ENCODE data around the gene FAM47E.

FAM47E gene, protein sequence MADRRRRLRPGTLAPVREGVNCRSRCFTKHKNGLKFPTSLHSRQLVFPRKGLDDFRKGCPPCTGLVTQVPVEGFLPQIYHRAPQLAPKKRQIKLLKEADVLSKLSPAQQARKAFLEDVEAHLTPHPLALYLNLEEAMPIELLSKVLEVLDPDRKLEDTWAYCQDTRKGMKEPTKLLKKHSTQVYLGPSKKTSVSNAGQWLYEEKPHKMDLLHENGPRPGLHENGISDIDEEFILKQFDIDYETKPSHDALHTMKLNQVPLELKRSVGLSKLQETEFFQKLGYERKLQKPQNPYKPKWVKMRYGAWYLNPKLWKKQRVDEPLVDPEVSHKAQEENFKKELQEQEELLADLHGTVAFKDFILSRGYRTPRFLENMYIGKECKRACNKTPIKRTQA

DNA sequence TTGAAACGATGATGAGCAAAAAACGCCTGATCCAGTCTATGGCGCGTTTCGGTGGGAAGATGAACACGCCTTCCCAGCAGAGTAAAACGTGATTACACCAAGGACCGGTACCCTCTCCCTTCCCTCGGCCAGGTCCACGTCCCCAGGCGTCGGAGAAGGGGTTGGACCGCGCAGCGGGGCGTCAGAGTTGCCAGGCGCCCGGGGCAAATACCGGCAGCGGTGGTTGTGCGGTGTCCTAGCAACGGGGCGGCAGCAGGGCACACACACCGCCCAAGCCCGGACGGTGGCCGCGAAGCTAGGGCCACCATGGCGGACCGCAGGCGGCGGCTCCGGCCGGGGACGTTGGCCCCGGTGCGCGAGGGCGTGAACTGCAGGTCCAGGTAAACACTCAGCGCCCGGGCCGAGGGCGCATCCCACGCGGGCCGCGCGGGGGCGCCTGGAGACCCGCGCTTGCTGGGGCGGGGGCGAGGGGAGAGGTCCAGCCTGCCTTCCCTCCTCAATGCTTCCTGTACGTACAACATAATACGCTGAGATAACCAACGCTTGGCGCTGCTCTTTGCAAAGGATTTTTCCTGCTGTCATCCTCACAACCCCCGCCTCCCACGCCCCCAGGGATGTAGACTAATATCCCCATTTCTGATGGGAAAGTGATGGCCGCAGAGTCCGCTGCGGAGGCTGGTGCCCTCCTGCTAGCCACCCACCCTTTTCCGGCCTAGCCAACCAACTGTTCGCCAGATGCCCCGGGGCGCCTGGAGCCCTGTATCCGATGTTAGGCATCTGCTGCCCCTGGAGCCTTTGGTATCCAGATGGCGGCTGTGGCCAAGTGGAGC lies at the start of gene FAM47E:
FAM47E (plus strand) TSS at position 281 of the 830 bp plus-strand sequence; CDS start at position 307, 26 bp downstream.
- no peaks in the 10 kb centered on the region for H3K9me3 Mint-ChIP-seq
- DNase-seq = peak; percentile 41
- no peaks in the 10 kb centered on the region for H3K36me3 Mint-ChIP-seq (ENCODE audit: low read depth)
- H3K27me3 Mint-ChIP-seq = peaks cover 53% of the 10 kb centered on the region
- peak; percentile 80 for ATAC-seq
- peak within 1 kb of the TSS; percentile 76 for H3K4me3 Mint-ChIP-seq
- no peak within 1 kb of the TSS for H3K27ac Mint-ChIP-seq
- H3K4me1 Mint-ChIP-seq = peaks cover 7% of the 10 kb centered on the region

- no peak for ATAC-seq
- no peak for DNase-seq
- no peaks in the 10 kb centered on the region for H3K27me3 Mint-ChIP-seq
- no peaks in the 10 kb centered on the region for H3K9me3 Mint-ChIP-seq
- no peaks in the 10 kb centered on the region for H3K36me3 Mint-ChIP-seq (ENCODE audit: low read depth)
- H3K27ac Mint-ChIP-seq = no peak overlapping the region
- H3K4me3 Mint-ChIP-seq = no peak overlapping the region
- H3K4me1 Mint-ChIP-seq = peaks cover 41% of the 10 kb centered on the region
Measured at GRCh38 chr4:76203541-76203940, 48.0 kb upstream of the FAM47E start.

DNA sequence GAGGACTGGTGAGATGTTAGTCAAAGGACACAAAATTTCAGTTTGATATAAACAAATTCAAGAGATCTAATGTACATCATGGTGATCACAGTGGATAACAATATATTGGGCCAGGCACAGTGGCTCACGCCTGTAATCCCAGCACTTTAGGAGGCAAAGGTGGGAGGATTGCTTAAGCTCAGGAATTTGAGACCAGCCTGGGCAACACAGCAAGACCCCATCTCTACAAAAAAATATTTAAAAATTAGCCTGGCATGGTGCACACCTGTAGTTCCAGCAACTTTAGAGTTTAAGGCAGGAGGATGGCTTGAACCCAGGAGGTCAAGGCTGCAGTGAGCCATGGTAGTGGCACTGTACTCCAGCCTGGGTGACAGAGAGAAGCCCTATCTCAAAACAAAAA lies 46.6 kb upstream of the FAM47E start:
- DNase-seq (no peak), ATAC-seq (no peak)
- no peaks in the 10 kb centered on the region for H3K36me3 Mint-ChIP-seq (ENCODE audit: low read depth)
- no peaks in the 10 kb centered on the region for H3K9me3 Mint-ChIP-seq
- no peak overlapping the region for H3K4me3 Mint-ChIP-seq
- H3K27ac Mint-ChIP-seq = no peak overlapping the region
- H3K4me1 Mint-ChIP-seq = peaks cover 33% of the 10 kb centered on the region
- H3K27me3 Mint-ChIP-seq = no peaks in the 10 kb centered on the region

DNA sequence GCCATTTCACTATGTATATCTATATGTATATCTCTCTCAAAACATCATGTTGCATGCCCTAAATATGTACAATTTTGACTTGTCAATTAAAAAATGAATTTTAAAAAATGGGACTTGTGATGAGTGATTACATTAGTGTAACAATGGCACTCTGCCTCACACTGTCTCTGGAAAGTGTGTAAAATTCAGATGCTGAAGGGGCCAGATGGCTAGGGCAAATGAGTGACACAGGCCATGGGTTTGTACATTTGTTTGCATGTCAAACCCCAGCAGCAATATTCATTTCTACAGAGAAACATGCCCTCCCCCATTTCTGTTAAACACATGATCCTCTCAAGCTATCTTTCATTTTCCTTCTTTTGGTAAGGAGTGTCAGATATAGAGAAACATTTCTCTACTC lies 46.0 kb upstream of the FAM47E start:
- Mint-ChIP-seq H3K27me3 (no peaks in the 10 kb centered on the region), H3K36me3 (ENCODE audit: low read depth) (no peaks in the 10 kb centered on the region), H3K4me1 (peaks cover 31% of the 10 kb centered on the region), H3K27ac (no peak overlapping the region), H3K4me3 (no peak overlapping the region), H3K9me3 (no peaks in the 10 kb centered on the region)
- DNase-seq (no peak), ATAC-seq (no peak)

DNA sequence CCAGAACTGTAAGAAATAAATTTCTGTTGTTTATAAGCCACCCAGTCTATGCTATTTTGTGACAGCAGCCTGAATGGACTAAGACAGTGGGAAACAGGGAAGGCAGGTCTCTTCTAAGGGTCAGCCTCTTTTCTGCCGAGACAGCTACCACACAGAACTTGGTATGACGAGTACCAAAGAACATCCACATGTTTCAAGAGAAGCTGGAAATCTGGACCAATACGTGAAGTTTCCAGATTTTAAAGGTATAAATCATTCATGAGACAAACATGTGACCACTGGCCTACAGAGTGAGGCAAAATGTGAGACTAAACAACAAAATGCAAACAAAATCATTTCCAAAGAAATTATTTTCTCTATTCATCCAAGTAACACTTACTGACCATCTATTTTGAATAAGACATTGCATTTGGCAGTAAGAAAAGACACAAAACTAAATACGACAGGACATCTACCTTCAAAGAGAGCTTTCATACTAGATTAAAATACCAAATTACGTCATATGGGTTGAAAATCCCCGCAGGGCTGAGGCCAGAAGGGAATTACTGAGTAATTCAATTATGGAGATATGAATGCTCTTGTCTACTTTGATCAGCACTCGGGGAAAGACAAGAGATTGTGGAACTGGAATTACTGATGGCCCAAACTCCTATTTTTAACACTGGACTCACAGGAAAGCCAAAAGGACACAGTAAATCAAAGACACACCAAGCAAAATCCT lies 45.1 kb upstream of the FAM47E start:
- no peak overlapping the region for H3K4me3 Mint-ChIP-seq
- no peaks in the 10 kb centered on the region for H3K36me3 Mint-ChIP-seq (ENCODE audit: low read depth)
- no peaks in the 10 kb centered on the region for H3K27me3 Mint-ChIP-seq
- ATAC-seq (no peak), DNase-seq (no peak)
- H3K9me3 Mint-ChIP-seq = no peaks in the 10 kb centered on the region
- peaks cover 22% of the 10 kb centered on the region for H3K4me1 Mint-ChIP-seq
- H3K27ac Mint-ChIP-seq = no peak overlapping the region

DNA sequence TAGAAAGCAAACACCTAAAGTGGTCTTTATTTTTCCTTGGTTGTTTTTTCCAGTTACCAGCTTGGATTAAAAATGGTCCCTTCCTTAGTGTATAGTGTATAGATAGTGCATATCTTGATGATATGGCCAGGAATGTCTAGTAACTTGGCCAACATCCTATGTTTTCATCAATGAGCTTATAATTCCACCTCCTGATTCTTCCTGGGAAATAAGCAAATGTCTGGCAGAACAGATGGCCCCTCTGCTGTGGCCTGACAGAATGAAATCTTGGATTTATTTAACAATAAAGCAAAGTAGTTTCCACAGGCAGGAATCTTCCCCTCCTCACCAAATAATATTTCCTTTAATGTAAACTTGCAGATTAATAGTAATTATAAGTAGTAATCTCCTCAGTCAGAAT lies 44.0 kb upstream of the FAM47E start:
- ATAC-seq (no peak), DNase-seq (no peak)
- H3K27me3 Mint-ChIP-seq = no peaks in the 10 kb centered on the region
- H3K4me3 Mint-ChIP-seq = no peak overlapping the region
- H3K9me3 Mint-ChIP-seq = no peaks in the 10 kb centered on the region
- H3K27ac Mint-ChIP-seq = no peak overlapping the region
- H3K4me1 Mint-ChIP-seq = peaks cover 24% of the 10 kb centered on the region
- H3K36me3 Mint-ChIP-seq (ENCODE audit: low read depth) = no peaks in the 10 kb centered on the region

- no peak for ATAC-seq
- H3K9me3 Mint-ChIP-seq = no peaks in the 10 kb centered on the region
- peaks cover 31% of the 10 kb centered on the region for H3K4me1 Mint-ChIP-seq
- no peak overlapping the region for H3K4me3 Mint-ChIP-seq
- H3K27me3 Mint-ChIP-seq = no peaks in the 10 kb centered on the region
- no peaks in the 10 kb centered on the region for H3K36me3 Mint-ChIP-seq (ENCODE audit: low read depth)
- H3K27ac Mint-ChIP-seq = no peak overlapping the region
- DNase-seq = no peak
Measured at GRCh38 chr4:76208005-76208765, 43.3 kb upstream of the FAM47E start.

GRCh38 chr4:76209881-76210280 lies 41.6 kb upstream of the FAM47E start:
- Mint-ChIP-seq H3K27me3 (no peaks in the 10 kb centered on the region), H3K36me3 (ENCODE audit: low read depth) (no peaks in the 10 kb centered on the region), H3K4me3 (no peak overlapping the region), H3K4me1 (peaks cover 41% of the 10 kb centered on the region), H3K27ac (no peak overlapping the region), H3K9me3 (no peaks in the 10 kb centered on the region)
- DNase-seq = no peak
- no peak for ATAC-seq

GRCh38 chr4:76210452-76210851 lies 41.1 kb upstream of the FAM47E start:
- H3K27me3 Mint-ChIP-seq = no peaks in the 10 kb centered on the region
- peaks cover 42% of the 10 kb centered on the region for H3K4me1 Mint-ChIP-seq
- ATAC-seq (no peak), DNase-seq (no peak)
- no peak overlapping the region for H3K27ac Mint-ChIP-seq
- no peaks in the 10 kb centered on the region for H3K9me3 Mint-ChIP-seq
- H3K36me3 Mint-ChIP-seq (ENCODE audit: low read depth) = no peaks in the 10 kb centered on the region
- no peak overlapping the region for H3K4me3 Mint-ChIP-seq

DNA sequence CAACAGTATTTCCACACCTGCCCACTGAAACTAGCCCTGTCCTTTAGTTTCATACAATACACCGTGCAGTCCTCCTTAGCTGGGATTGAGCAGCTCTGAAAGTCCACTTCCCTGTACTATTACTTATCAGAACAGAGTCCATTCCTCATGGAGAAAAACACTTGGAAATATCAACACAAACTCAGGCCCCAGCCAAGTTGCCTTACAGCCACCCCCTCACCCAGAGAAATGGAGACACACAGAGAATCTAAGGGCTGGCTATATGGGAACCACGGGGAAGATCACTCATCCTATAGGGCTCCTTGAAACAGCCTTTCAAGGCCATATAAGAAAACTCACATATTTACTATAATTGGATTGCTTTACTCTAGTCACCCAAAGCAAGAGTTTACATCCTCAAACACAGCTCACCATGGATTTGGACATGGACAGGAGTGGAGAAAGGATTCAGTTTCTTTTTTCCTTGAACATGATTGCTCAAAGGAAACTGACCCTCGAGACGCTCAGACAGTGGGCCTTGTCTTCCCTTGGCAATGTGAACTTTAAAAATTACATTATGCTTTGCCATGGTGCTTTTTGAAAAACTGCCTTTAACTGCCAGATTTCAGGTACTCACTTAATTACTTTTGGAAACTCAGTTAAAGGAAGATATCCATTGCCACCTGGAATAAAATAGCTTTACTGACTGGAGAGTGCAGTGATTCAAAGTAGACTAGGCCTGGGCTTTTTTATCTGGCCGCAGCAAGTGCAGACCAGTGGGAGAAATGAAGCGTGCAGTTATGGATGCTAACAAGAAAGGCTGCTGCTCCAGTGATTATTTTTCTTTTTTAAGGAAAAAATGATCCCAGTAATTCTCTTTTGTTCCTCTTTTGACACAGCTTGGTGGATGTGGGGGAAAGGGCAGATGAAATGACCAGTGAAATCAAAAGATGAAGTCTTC lies 39.5 kb upstream of the FAM47E start:
- H3K27me3 Mint-ChIP-seq = no peaks in the 10 kb centered on the region
- no peaks in the 10 kb centered on the region for H3K36me3 Mint-ChIP-seq (ENCODE audit: low read depth)
- no peak for DNase-seq
- peak overlapping the region; percentile 63 for H3K4me3 Mint-ChIP-seq
- no peak overlapping the region for H3K27ac Mint-ChIP-seq
- H3K9me3 Mint-ChIP-seq = no peaks in the 10 kb centered on the region
- H3K4me1 Mint-ChIP-seq = peaks cover 37% of the 10 kb centered on the region
- no peak for ATAC-seq

DNA sequence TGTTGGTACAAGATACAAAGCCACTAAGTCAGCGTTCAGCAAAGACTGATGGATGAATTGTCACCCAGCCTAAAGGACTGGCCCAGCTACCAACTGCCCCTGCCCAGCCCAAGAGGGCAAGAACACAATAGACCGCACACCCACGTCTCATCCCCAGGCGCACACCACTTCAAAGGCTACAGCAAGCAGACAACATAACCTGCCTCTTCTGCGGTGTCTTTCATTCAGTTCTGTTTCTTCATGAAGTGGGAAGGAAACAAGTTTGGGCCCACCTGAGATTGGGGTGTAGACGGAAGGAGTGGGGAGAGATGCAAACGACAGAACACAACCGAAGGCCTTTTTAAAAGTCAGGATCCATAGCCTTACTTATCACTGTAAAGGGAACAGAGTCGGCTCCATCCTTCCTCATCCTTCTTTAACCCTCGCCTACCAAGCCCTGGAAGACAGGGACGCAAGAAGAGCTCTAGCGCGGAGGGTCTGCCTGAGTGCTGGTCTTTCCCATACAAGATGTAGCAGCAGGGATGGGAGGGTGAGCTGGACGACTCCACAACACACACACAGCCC lies 38.6 kb upstream of the FAM47E start:
- Mint-ChIP-seq H3K9me3 (no peaks in the 10 kb centered on the region), H3K4me1 (peaks cover 36% of the 10 kb centered on the region), H3K36me3 (ENCODE audit: low read depth) (no peaks in the 10 kb centered on the region), H3K27ac (peak overlapping the region; percentile 32), H3K27me3 (no peaks in the 10 kb centered on the region), H3K4me3 (peak overlapping the region; percentile 63)
- peak; percentile 31 for DNase-seq
- ATAC-seq = peak; percentile 21

DNA sequence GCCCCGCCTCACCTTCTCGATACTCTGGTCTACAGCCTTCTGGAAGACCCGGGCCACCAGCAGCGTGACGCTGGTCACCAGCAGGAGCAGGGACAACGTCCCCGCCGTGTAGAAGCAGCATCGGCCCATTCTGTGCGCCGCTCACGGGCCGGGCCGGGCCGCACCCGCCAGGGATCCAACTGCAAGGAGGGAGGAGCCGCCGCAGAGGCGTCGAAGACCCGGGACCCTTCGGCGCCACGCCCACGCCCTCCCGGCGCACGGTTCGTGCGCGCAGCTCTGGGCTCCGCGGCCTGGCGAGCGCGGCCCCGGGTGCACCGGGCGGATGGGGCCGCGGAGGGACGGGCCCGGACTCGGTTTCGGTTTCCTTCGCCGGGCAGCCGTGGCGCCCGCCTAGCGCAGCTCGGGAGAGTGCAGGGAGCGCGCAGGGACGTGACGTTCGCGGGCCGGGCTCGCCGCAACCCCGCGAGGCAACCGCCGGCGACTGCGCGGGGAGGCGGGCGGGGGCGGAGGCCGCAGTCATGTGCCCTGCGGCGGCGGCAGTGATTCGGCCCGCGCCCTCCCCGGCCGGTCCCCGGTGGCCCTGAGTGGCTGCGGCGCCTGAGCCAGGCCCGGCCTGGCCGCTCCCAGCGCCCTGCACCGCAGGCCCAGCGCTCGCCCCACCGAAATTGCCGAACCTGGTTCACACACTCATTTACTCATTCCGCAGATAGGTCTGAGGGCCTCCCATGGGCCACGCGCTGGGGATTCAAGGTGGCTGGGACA lies 37.9 kb upstream of the FAM47E start, which contains the start of gene SCARB2:
SCARB2 (minus strand) TSS at position 410 of the 762 bp plus-strand sequence; CDS start at position 129, 281 bp downstream.
- ATAC-seq (peak; percentile 70), DNase-seq (peak; percentile 69)
- Mint-ChIP-seq H3K36me3 (ENCODE audit: low read depth) (no peaks in the 10 kb centered on the region), H3K9me3 (no peaks in the 10 kb centered on the region), H3K4me1 (peaks cover 30% of the 10 kb centered on the region), H3K4me3 (peak within 1 kb of the TSS; percentile 84), H3K27ac (peak within 1 kb of the TSS; percentile 80), H3K27me3 (no peaks in the 10 kb centered on the region)

Measured in activated naive CD8-positive, alpha-beta T cell treated with anti-CD3 and anti-CD28 coated beads, Interleukin-2, amount 50 U/mL, for 24 hours (primary cell).